Activated CD8-positive, alpha-beta memory T cell treated with anti-CD3 and anti-CD28 coated beads for 48 hours (primary cell): Measurements from ENCODE around the gene LRRC58.
"Not testable (repeated sequence)": the region's sequence is repeated elsewhere in the genome, so short reads cannot be mapped to it uniquely, and the experiment has no call there.

Experiments used
- DNase-seq, 3 experiments: peaks; one replicate each; pipeline ENCODE4 v3.0.0-alpha.2; 2020; ENCODE audit warnings: low read depth in 2 of 3, low spot score in 2 of 3

Gene LRRC58

GRCh38 chr3:120348991-120349854 is at the start of gene LRRC58:
Gene LRRC58, minus strand, starts transcription at chr3:120349354. Its CDS starts 111 bp downstream, at chr3:120349243.
- DNase-seq, result peak; percentile 59 to 78 (median 67)

- no peak for DNase-seq
These were observed 47.3 kb upstream of the LRRC58 start for GRCh38 chr3:120396469-120396868.

GRCh38 chr3:120394347-120394746 is 45.2 kb upstream of the LRRC58 start:
- DNase-seq, result no peak

GRCh38 chr3:120393761-120394160 is 44.6 kb upstream of the LRRC58 start:
- DNase-seq, result no peak

GRCh38 chr3:120393243-120393642 is 44.1 kb upstream of the LRRC58 start:
- no peak for DNase-seq

- DNase-seq, result no peak
These were observed 33.8 kb upstream of the LRRC58 start for GRCh38 chr3:120382941-120383447.

- no peak for DNase-seq
These were observed 32.3 kb upstream of the LRRC58 start for GRCh38 chr3:120381503-120381902.

GRCh38 chr3:120377948-120378347 is 28.8 kb upstream of the LRRC58 start:
- not testable (repeated sequence) for DNase-seq

GRCh38 chr3:120370463-120370862 is 21.3 kb upstream of the LRRC58 start:
- DNase-seq, result no peak

- no peak for DNase-seq
These were observed 19.9 kb upstream of the LRRC58 start for GRCh38 chr3:120369037-120369467.

GRCh38 chr3:120368172-120368571 is 19.0 kb upstream of the LRRC58 start:
- DNase-seq, result no peak

GRCh38 chr3:120364821-120365220 is 15.7 kb upstream of the LRRC58 start:
- DNase-seq, result no peak

GRCh38 chr3:120364101-120364500 is 14.9 kb upstream of the LRRC58 start:
- DNase-seq, result no peak

- DNase-seq, result no peak
These were observed 8.7 kb upstream of the LRRC58 start for GRCh38 chr3:120357807-120358206.

GRCh38 chr3:120355486-120355885 is 6.3 kb upstream of the LRRC58 start:
- DNase-seq, result no peak

GRCh38 chr3:120353463-120353862 is 4.3 kb upstream of the LRRC58 start:
- DNase-seq, result no peak

- no peak for DNase-seq
These were observed 2.9 kb upstream of the LRRC58 start for GRCh38 chr3:120352017-120352416.

GRCh38 chr3:120350401-120350941 is 1.3 kb upstream of the LRRC58 start:
- no peak for DNase-seq

GRCh38 chr3:120349855-120350125 is 636 bp upstream of the LRRC58 start:
- no peak for DNase-seq

GRCh38 chr3:120348065-120348990 is 826 bp downstream of the LRRC58 start:
- DNase-seq, result peak; percentile 4 to 25 (median 13)

GRCh38 chr3:120344349-120344748 is 4.8 kb downstream of the LRRC58 start:
- DNase-seq, result no peak
